DND-41 (cell line): ENCODE data around the gene ECI1.

ENCODE experiments used
- ATAC-seq: fragments of 200-7000 bp; cut with Tn5 transposase; 3 replicates; pipeline ENCODE4 v1.9.1; 2021; ENCODE audit warnings: low read depth; ENCODE audit not compliant: insufficient read depth
- DNase-seq: peaks from one replicate; pipeline ENCODE4 v3.0.0-alpha.2; 2020
- H2AFZ ChIP-seq: 2 replicates; pipeline ENCODE4 v1.6.0; 2012; ENCODE audit warnings: low read depth, low read length
- H3K27ac ChIP-seq: 2 replicates; pipeline ENCODE4 v1.5.1; 2012; ENCODE audit warnings: low read length, inconsistent platforms
- H3K27me3 ChIP-seq: fragments of 200-600 bp; sonication (generic); 2 replicates; pipeline ENCODE4 v1.6.0; 2012; ENCODE audit warnings: low read length, mild to moderate bottlenecking, inconsistent platforms; ENCODE audit not compliant: insufficient read depth, poor library complexity
- H3K36me3 ChIP-seq: 2 replicates; pipeline ENCODE4 v1.5.1; 2012; ENCODE audit warnings: low read length, inconsistent platforms; ENCODE audit not compliant: insufficient read depth
- H3K4me1 ChIP-seq: 2 replicates; pipeline ENCODE4 v1.5.1; 2012; ENCODE audit warnings: mild to moderate bottlenecking, low read length; ENCODE audit not compliant: insufficient read depth
- H3K4me2 ChIP-seq: 2 replicates; pipeline ENCODE4 v1.6.0; 2012; ENCODE audit warnings: mild to moderate bottlenecking, moderate library complexity, low read length, inconsistent platforms; ENCODE audit not compliant: insufficient read depth
- H3K4me3 ChIP-seq, 2 experiments: fragments of 200-600 bp in 1 of 2; shearing (Covaris generic) in 1 of 2; 2 replicates each; pipeline ENCODE4 v1.5.1; 2012 to 2016; ENCODE audit warnings: inconsistent platforms in 2 of 2, low read length in 2 of 2, mild to moderate bottlenecking in 2 of 2, low read depth in 1 of 2, moderate library complexity in 1 of 2
- H3K79me2 ChIP-seq: 2 replicates; pipeline ENCODE4 v1.6.0; 2012; ENCODE audit warnings: low read length, inconsistent platforms; ENCODE audit not compliant: insufficient read depth
- H3K9ac ChIP-seq: 2 replicates; pipeline ENCODE4 v1.6.0; 2012; ENCODE audit warnings: low read depth, mild to moderate bottlenecking, inconsistent platforms, low read length, moderate library complexity
- H3K9me3 ChIP-seq: 2 replicates; pipeline ENCODE4 v1.5.1; 2012; ENCODE audit warnings: low read length, moderate library complexity, mild to moderate bottlenecking, inconsistent platforms; ENCODE audit not compliant: insufficient read depth, severe bottlenecking
- H4K20me1 ChIP-seq: 2 replicates; pipeline ENCODE4 v1.6.0; 2012; ENCODE audit warnings: low read length; ENCODE audit not compliant: insufficient read depth
- EZH2 ChIP-seq: IDR thresholded peaks from 3 replicates; pipeline ENCODE4 v1.6.1; 2012; ENCODE audit warnings: borderline replicate concordance, low read depth, mild to moderate bottlenecking, moderate library complexity, low read length, inconsistent platforms; ENCODE audit not compliant: severe bottlenecking
- TF ChIP-seq, protein P1 (sequence below): IDR thresholded peaks from 2 replicates; pipeline ENCODE4 v1.5.1; 2012; ENCODE audit warnings: borderline replicate concordance, low read length, moderate library complexity, mild to moderate bottlenecking; ENCODE audit not compliant: poor library complexity, severe bottlenecking; ENCODE audit errors: extremely low read depth

The ECI1 gene

DNA sequence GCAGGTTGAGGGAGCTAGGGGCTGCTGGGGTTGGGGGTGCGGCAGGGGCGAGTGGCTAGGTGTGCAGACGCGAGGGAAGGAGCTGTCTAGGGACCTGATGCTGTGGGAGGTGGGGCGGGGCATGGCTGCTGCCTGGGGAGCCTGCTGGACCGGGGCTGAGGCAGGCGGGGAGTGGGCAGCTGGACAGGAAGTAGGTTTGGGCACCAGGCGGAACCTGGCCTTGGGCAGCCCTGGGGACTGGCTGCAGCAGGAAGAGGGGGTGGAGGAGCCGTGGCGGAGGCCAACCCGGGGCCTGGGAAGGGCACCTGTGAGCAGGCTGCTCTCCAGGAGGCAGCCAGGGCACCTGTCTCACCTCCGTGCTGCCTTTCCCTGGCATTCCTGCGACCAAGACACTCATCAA lies 21.0 kb downstream of the ECI1 start:
- Histone ChIP-seq H3K79me2 (peaks cover 43% of the 10 kb centered on the region), H3K4me3 (no peak overlapping the region), H3K9me3 (no peaks in the 10 kb centered on the region), H3K27me3 (no peaks in the 10 kb centered on the region), H3K27ac (no peak overlapping the region), H2AFZ (no peak overlapping the region), H3K4me2 (no peak overlapping the region), H3K9ac (no peak overlapping the region), H4K20me1 (peaks cover 68% of the 10 kb centered on the region), H3K36me3 (peaks cover 87% of the 10 kb centered on the region), H3K4me1 (0 out of 2 replicates have a peak, but pooled peaks cover 2% of the 10 kb centered on the region)
- no peak for DNase-seq
- no peak for ATAC-seq
- no peak for TF ChIP-seq EZH2
- TF ChIP-seq, protein P1, sequence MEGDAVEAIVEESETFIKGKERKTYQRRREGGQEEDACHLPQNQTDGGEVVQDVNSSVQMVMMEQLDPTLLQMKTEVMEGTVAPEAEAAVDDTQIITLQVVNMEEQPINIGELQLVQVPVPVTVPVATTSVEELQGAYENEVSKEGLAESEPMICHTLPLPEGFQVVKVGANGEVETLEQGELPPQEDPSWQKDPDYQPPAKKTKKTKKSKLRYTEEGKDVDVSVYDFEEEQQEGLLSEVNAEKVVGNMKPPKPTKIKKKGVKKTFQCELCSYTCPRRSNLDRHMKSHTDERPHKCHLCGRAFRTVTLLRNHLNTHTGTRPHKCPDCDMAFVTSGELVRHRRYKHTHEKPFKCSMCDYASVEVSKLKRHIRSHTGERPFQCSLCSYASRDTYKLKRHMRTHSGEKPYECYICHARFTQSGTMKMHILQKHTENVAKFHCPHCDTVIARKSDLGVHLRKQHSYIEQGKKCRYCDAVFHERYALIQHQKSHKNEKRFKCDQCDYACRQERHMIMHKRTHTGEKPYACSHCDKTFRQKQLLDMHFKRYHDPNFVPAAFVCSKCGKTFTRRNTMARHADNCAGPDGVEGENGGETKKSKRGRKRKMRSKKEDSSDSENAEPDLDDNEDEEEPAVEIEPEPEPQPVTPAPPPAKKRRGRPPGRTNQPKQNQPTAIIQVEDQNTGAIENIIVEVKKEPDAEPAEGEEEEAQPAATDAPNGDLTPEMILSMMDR = no peak

DNA sequence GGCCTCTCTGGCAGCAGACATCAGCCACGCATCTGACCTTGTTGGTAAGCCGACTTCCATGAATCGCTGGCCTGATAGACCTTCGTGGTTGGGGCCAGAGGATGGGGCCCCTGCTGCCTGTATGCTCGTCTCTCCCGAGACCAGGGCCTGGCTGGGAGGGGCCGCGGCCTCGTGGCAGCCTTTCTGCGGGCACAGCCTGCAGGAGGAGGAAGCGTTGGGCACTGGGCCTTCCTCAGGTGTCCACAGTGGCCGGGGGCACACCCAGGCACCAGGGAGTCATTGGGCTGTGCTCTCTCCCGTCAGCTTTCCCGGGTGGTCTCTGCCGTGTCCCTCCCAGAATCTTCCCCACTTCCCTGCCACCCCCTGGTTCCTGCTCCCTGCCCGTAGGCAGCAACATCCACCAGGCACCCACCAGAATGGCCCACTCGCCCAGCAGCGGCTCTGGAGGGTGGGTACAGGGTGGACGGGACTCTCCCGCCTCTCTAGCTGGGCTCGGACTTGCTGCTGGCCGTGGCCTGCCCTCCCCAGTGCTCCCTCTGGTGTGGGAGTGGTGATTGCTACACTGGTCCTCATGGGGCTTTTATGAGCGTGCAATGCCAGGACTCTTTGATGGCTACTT lies 21.6 kb downstream of the ECI1 start:
- Histone ChIP-seq H3K9me3 (no peaks in the 10 kb centered on the region), H4K20me1 (peaks cover 66% of the 10 kb centered on the region), H3K4me2 (no peak overlapping the region), H3K79me2 (peaks cover 50% of the 10 kb centered on the region), H3K36me3 (peaks cover 81% of the 10 kb centered on the region), H3K4me3 (no peak overlapping the region), H3K27ac (no peak overlapping the region), H3K4me1 (peaks cover 8% of the 10 kb centered on the region), H2AFZ (no peak overlapping the region), H3K9ac (no peak overlapping the region), H3K27me3 (no peaks in the 10 kb centered on the region)
- no peak for TF ChIP-seq EZH2
- TF ChIP-seq, protein P1 = no peak
- ATAC-seq (no peak), DNase-seq (no peak)

DNA sequence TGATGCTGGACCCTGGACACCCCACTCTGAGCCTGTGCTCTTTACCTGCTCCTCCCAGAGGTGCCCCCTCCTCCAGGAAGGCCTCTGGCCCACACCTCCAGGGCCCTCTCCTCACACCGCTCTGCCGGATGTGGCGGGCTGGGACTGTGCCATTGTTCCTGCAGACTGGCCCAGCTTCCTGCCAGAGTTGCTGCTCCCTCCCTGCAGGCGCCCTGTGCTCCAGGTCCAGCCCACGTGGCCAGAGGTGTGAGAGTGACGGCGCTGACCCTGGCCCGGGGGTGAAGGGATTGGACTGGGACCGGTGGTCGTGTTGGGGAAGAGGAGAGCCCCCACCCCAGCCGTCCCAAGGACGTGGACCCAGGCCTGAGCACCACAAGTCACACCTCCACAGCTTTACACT lies 22.3 kb downstream of the ECI1 start:
- H3K4me1 ChIP-seq = peaks cover 15% of the 10 kb centered on the region
- no peak overlapping the region for H3K4me2 ChIP-seq
- H2AFZ ChIP-seq = no peak overlapping the region
- no peak overlapping the region for H3K4me3 ChIP-seq
- ATAC-seq (no peak), DNase-seq (no peak)
- TF ChIP-seq, protein P1 = no peak
- TF ChIP-seq EZH2 = no peak
- H3K36me3 ChIP-seq = peaks cover 75% of the 10 kb centered on the region
- H3K9ac ChIP-seq = no peak overlapping the region
- H3K9me3 ChIP-seq = no peaks in the 10 kb centered on the region
- H3K27ac ChIP-seq = no peak overlapping the region
- no peaks in the 10 kb centered on the region for H3K27me3 ChIP-seq
- peaks cover 56% of the 10 kb centered on the region for H3K79me2 ChIP-seq
- H4K20me1 ChIP-seq = peaks cover 64% of the 10 kb centered on the region
